Stimulated activated CD8-positive, alpha-beta memory T cell treated with anti-CD3 and anti-CD28 coated beads, Interleukin-2, amount 100 ng/mL, for 48 hours (primary cell): ENCODE results near the gene ZFYVE28.

Experiments
- DNase-seq, 2 donors: peaks; one replicate each; pipeline ENCODE4 v3.0.0-alpha.2; 2020; ENCODE audit warnings: low read depth in 2 of 2

The ZFYVE28 gene

DNA sequence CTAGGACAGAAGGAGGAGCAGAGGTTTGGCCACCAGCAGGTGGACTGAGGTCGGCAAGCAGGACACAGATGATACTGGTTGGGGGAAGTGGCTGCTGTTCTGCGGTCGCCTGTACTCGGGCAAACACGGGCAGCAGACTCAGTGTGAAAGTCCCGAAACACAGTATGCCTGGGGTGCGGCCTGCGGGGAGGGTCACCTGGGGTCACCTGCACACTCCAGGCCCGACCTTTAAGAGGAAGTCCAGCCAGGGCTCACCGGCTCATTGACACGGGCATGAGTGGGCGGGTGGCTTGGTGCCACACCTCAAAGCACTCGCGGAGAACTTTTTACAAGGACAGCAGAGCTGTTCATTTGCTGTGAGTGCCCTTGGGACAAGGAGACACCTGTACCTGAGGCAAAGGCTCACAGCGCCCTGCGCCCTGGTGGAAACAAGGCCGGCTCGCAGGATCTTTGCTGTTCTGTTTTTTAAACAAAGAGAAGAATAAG, 85.0 kb downstream of the ZFYVE28 start:
- no peak for DNase-seq

DNA sequence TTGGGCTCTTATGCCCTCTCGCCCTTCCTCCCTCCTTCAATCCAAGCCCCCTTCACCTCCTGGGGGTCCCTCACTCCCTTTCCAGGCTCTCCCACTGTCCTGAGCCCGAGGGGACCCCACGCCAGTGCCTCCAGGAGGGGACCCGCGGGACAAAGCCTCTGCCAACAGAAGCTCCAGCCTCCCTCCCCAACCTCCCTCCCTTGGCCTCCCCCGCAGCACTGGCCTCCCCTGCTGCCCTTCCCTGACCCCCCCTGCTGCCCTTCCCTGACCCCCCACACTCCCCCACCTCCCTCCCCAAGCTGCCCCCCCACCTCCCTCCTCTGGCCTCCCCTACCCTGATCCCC, 85.5 kb downstream of the ZFYVE28 start:
- DNase-seq: no peak

- DNase-seq: no peak
Measured at GRCh38 chr4:2332201-2332975, 86.1 kb downstream of the ZFYVE28 start.

- no peak for DNase-seq
Measured at GRCh38 chr4:2331519-2332200, 86.8 kb downstream of the ZFYVE28 start.

DNA sequence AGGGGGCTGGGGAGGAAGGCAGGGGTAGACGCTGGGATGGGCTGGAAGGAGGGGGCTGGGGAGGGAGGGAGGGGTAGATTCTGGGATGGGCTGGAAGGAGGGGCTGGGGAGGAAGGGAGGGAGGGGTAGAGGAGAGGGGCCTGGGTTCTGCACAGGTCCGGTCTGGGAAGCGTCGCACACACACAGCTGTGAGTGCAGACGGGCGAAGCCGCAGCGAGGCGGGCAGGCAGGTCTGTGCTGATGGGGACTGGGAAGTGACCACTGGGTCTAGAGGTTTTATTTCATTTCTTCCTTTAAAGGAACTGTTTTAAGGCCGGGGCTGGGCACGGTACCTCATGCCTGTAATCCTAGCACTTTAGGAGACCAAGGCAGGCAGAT, 87.4 kb downstream of the ZFYVE28 start:
- no peak for DNase-seq

GRCh38 chr4:2330091-2331042, 88.1 kb downstream of the ZFYVE28 start:
- no peak for DNase-seq

DNA sequence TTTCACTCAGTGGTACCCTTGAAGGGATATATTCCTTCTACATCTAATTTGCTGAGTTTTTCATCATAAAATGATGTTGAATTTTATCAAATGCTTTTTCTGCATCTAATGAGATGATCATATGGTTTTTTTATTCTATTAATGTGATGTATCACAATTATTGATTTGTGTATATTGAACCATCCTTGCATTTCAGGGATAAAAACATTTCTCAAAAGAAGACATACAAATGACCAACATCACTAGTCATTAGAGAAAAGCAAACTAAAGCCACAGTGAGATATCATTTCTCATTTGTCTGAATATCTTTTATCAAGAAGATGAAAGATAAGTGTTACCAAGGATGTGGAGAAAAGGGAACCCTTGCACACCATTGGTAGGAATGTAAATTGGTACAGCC, 90.9 kb downstream of the ZFYVE28 start:
- DNase-seq: no peak

DNA sequence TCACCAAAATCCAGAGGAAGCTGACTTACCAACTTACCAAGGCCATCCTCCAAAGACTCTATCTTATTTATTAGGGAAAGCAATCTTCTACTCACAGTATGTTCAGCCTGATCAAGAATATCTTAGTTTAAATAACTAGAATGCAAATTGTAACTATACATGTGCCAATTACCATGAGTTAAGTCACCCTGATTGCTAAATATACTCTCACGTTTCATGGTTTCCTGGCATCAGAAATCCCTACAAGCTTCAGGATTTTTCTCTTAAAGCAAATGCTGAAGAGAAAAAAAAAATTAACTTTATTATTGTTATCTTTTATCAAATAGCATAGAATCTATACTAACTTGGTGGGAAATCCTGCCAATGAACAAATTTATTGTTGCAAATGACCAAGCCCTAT, 93.6 kb downstream of the ZFYVE28 start:
- DNase-seq: no peak

DNA sequence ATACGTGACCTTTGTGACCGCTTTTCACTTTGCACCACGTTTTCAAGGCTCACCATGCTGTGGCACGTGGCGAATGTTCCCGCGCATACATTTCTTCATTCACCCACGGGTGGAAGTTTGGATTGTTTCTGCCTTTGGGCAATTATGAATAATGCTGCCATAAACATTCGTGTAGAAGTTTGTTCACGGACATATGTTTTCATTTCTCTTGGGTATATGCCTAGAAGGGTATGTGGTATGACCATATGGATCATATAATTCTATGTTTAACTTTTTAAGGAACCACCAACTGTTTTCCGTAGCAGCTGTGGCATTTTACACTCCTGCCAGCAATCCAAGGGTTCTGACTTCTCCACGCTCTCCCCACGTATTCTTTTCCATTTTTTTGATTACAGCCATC, 95.6 kb downstream of the ZFYVE28 start:
- DNase-seq: no peak

GRCh38 chr4:2322227-2322626, 96.2 kb downstream of the ZFYVE28 start:
- no peak for DNase-seq

DNA sequence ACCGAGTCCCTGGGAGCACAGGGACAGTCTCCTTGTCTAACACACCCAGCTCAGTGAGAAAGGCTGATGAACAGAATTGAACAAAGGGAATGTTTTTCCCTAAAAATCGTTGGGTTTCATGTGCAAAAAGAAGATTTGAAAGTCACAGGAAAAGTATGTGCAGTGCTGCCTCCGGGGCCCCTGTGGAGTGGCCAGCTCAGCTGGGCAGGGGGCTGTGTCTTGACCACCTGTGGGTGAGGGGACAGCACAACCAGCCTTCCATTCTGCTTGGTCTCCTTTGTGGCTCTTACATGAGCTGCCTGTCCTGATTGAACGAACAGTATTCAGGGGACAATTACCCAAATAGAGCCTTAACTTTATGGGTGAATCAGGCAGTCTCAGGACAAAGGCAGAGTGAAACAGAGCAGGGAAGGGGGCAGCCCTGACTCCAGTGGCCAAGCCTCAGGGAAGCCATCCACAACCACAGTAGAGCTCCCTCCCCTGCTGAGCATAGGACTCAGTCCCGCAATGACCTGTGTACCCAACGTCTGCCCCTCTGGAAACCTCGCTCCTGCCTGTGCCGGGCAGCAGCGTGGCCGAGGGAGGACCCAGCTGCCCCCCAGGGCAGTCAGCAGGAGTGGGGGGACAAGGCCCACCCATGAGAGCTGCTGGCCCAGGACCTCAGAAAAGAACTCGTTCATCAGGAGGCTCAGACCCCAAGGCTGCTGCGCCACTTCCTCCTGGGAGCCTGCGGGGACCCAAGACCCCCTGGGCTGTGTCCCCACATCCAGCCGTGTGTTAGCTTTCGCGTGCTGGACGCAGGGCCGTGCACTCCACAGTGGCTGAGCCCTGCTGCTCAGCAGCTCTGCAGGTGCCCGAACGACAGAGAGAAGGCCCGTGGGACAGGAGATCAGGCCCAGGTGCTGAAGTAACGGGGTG, 96.9 kb downstream of the ZFYVE28 start:
- no peak for DNase-seq

GRCh38 chr4:2320746-2321145, 97.7 kb downstream of the ZFYVE28 start:
- DNase-seq: no peak

GRCh38 chr4:2320152-2320551, 98.3 kb downstream of the ZFYVE28 start:
- no peak for DNase-seq

DNA sequence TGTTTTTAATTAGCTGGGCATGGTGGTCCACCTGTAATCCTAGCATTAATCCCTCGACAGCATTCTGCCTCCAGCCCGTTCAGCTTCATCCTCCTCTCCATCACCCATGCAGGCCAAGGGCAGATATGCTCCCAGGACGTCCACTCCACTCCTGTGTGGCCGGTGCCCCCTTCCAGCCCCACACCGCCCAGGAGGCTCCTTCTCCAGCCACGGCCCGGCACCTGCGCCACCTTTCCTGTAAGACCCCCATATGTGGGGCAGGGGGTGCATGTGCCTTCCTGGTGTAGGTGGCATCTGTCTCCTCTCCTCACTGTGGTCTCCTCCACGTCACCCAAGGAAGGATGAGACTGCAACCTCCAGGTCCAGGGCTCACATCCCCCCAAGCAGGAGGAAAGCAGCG, 99.6 kb downstream of the ZFYVE28 start:
- no peak for DNase-seq

DNA sequence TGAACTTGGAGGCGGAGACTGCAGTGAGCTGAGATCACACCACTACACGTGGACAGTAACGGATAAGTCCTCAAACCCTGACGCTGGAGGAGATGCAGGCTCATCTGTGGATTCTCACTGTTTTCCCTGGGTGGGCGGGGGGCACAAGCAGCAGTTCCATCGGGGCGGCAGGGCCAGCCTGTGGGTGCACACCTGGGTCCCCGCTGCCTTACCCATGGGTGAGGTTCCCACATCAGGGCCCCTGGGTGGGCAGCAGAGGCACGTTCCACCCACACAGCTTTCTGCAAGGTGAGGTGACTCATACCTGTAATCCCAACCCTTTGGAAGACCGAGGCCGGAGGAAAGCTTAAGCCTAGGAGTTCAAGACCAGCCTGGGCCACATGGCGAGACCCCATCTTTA, 100.0 kb downstream of the ZFYVE28 start:
- DNase-seq: no peak

- no peak for DNase-seq
Measured at GRCh38 chr4:2313366-2313765, 105.1 kb downstream of the ZFYVE28 start.

DNA sequence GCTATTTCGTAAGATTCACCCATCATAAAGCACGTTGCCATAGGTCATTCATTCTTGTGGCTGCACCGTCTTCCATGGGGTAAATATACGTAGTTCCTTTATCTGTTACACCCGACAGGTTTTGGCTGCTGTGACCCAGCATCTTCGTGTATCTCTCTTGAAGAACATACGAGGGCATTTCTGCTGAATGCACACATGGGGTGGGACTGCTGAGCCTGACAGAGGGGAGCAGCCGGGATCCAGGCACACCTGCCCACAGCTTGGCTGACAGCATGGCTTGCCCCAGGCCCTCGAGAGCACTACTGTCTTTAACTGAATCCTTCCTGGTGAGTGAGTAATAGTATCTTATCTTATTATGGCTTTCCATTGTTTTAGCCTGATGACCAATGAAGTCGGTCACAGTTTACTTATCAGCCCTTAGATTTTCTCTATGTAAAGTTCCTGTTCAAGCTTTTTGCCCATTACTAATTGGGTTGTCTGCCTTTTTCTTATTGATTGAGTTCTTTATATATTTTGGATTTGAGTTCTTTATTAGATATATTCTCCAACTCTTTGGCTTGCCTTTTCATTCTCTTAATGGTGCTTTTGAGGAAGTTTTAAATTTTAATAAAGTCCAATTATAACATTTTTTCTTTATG, 111.6 kb downstream of the ZFYVE28 start:
- DNase-seq: no peak

DNA sequence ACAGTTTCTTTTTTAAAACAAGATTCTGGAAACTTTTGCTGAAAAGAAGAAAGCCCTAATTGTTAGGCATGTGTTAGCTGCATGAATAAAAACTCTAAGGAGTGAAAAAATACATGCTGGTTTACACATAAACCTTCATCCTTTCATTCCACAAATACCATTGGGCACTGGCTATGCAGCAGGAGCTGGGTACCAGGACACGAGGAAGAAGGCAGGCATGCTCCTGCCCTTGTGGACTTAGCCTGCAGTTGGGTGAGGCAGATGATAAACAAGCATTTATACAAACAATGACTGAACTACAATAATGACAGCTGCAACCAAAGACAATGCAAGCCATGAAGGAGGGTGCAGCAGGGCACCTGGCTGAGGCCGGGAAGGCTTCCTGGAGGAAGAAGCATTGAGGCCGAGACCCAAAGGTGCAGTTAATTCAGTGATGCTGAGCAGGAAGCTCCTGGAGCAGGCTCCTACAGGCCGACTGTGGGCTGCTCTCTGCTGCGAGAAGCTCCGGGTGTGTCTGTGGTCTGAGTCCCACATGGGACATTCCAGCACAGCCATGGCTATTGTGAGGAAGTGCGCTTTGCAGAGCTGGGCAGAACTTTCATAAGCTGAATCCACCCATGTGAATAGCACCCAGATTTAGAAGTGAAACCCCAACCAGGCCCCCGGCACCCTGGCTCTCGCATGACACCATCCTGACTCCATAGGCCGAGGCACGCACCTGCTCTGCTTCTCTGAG, 112.5 kb downstream of the ZFYVE28 start:
- DNase-seq: no peak

DNA sequence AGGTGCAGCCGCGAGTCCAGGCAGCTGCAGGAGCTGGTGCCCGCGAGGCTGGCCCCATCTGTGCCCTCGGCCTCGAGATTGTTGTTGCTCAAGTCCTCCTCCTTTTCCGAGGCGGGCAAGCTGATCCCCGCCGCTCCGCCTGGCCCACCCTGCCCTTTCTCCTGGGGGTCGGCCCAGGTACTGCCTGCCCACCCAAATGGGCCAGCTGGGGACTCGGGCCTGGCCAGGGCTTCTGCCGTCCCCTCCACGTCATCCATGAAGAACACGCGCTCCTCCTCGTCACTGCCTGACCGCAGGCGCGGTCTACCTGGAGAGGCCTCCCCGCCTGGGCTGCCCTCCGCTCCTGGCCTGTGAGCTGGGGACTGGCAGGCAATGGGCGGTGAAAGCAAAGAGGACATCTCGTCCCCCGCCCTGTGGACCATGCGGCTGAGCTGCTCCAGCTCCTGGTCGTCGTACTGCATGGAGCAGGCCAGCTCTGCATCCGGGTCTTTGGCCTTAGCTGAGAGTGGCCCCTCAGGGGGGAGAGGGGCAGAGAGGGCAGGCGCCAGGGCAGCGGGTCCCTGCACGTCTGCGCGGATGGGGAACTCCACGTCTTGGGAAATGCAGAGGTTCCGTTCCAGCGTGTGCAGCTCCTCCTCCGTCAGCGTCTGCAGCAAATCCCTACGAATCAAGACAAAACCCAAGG, 113.4 kb downstream of the ZFYVE28 start:
- no peak for DNase-seq
